PC-3 (cell line): Measurements from ENCODE around the gene LRCH1. TPM values are rescaled to one million over a fixed set of nuclear protein-coding genes. Genes with fewer than 3 reads are reported as not detected.

Experiments used
- ATAC-seq: fragments of 200-7000 bp; cut with Tn5 transposase; 2 replicates; pipeline ENCODE4 v1.9.1; 2020; ENCODE audit warnings: mild to moderate bottlenecking, moderate library complexity
- BruUV-seq: library from RNA; stranded (reverse); fragments of 400-500 nt; replicated peaks from 2 replicates; lab custom pipeline; 2021; lab: Mats Ljungman, UMichigan
- CTCF ChIA-PET: fragments of 300-600 bp; sonication (Branson Sonifier 250); formaldehyde crosslinking; loops from one replicate; lab custom pipeline; 2022; ENCODE audit warnings: antibody characterized with exemption; lab: Charles Lee
- POLR2A ChIA-PET: fragments of 300-600 bp; sonication (Branson Sonifier 250); formaldehyde crosslinking; loops from one replicate; lab custom pipeline; 2022; ENCODE audit warnings: antibody characterized with exemption; ENCODE audit not compliant: unreplicated experiment; lab: Charles Lee
- DNase-seq: peaks from one replicate; pipeline ENCODE4 v3.0.0-alpha.2; 2015
- H2AFZ ChIP-seq: fragments of 300-600 bp; sonication (generic); 2 replicates; pipeline ENCODE4 v1.6.0; 2016; ENCODE audit warnings: antibody characterized with exemption, low read length
- H3F3A ChIP-seq: fragments of 300-600 bp; sonication (generic); one replicate; pipeline ENCODE4 v1.6.0; 2017; ENCODE audit warnings: antibody characterized with exemption, low read length, control low read depth, mild to moderate bottlenecking; ENCODE audit not compliant: unreplicated experiment
- H3K27ac ChIP-seq: fragments of 300-600 bp; sonication (generic); 2 replicates; pipeline ENCODE4 v1.5.1; 2016; ENCODE audit warnings: mild to moderate bottlenecking, low read length
- H3K27me3 ChIP-seq: fragments of 300-600 bp; sonication (generic); 2 replicates; pipeline ENCODE4 v1.6.1; 2016; ENCODE audit warnings: low read length, mixed read lengths
- H3K36me3 ChIP-seq: fragments of 300-600 bp; sonication (generic); 2 replicates; pipeline ENCODE4 v1.6.1; 2016; ENCODE audit warnings: low read depth, mixed run types, low read length, mixed read lengths
- H3K4me1 ChIP-seq: fragments of 300-600 bp; sonication (generic); 2 replicates; pipeline ENCODE4 v1.5.1; 2016; ENCODE audit warnings: low read length; ENCODE audit not compliant: insufficient read depth
- H3K4me2 ChIP-seq: fragments of 300-600 bp; sonication (generic); 2 replicates; pipeline ENCODE4 v1.6.0; 2016; ENCODE audit warnings: low read length
- H3K4me3 ChIP-seq: fragments of 300-600 bp; sonication (generic); 2 replicates; pipeline ENCODE4 v1.5.1; 2016; ENCODE audit warnings: mild to moderate bottlenecking, low read length, mixed read lengths
- H3K79me2 ChIP-seq: fragments of 300-600 bp; sonication (generic); 2 replicates; pipeline ENCODE4 v1.6.1; 2017; ENCODE audit warnings: low read length, mixed read lengths
- H3K9ac ChIP-seq: fragments of 300-600 bp; sonication (generic); 2 replicates; pipeline ENCODE4 v1.6.0; 2016; ENCODE audit warnings: mild to moderate bottlenecking, low read length
- H3K9me2 ChIP-seq: fragments of 300-600 bp; sonication (generic); replicated peaks from 2 replicates; pipeline ENCODE4 v1.6.1; 2016; ENCODE audit warnings: mixed run types, low read length, mixed read lengths
- H3K9me3 ChIP-seq: fragments of 300-600 bp; sonication (generic); 2 replicates; pipeline ENCODE4 v1.6.1; 2016; ENCODE audit warnings: low read length, mixed read lengths
- H4K20me1 ChIP-seq: fragments of 300-600 bp; sonication (generic); 2 replicates; pipeline ENCODE4 v1.6.1; 2016; ENCODE audit warnings: low read length, mixed read lengths
- EZH2 ChIP-seq: fragments of 300-600 bp; sonication (generic); IDR thresholded peaks from one replicate; pipeline ENCODE4 v1.6.1; 2017; ENCODE audit warnings: antibody characterized with exemption, mild to moderate bottlenecking, low read length; ENCODE audit not compliant: unreplicated experiment
- EZH2phosphoT487 ChIP-seq: fragments of 300-600 bp; sonication (generic); IDR thresholded peaks from 2 replicates; pipeline ENCODE4 v1.6.1; 2018; ENCODE audit warnings: mild to moderate bottlenecking, antibody characterized with exemption, low read length, borderline replicate concordance
- intact Hi-C: fragments of 100-400 bp; cut with micrococcal nuclease; formaldehyde crosslinking; loops from 2 replicates; pipeline ENCODE4 v1.9.0; 2023
- total RNA-seq: library from RNA; depleted of rRNA; stranded (reverse); fragments of >200 nt; gene quantifications from 2 replicates; pipeline ENCODE4 v1.2.3, GENCODE V29; 2014
- TF ChIP-seq, protein P1 (sequence below): fragments of 300-600 bp; sonication (generic); conservative IDR thresholded peaks from 2 replicates; pipeline ENCODE4 v1.5.1; 2017; ENCODE audit warnings: antibody characterized with exemption, low read depth, mild to moderate bottlenecking, low read length

The LRCH1 gene
- total RNA-seq, 1 experiment from 2014 or later, result 4.3 TPM

DNA sequence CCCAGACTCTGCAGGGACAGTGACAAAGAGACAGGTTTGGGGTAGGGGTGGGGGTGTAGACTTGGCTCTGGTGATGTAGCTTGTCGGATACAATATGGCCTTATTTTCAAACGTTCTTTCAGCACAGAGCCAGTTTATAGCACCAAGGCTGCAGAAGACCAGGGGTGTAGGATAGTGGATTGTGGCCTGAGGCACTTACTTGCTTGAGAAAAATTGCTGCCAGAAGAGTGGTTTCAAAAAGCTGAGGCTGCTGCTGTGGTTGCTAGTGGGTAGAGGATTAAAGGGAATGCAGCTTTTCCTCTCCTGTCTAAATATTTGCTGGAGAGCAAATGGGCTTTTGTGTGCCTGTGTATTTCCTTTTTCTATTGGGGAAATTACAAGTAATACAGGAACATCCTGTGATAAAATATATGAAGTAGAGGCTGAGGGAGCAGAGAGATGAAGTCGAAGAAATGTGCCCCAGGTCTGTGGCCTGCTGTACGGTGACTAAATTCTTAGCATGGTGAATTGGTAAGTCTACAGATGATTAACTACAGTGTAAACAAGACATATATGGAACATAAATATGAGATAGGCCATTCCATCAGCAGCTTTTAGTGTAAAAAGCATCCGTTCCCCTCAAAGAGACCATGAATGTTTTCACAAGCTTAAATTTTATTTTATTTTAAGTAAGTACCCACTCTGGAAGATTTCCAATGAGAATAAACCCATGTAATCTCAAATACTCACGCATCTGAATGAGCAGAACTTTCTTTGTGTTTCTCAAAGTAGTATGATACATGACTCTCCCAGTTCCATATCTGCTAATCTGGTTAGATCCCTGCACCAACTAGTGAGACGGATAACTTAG lies 112.9 kb downstream of the LRCH1 start:
- BruUV-seq, result no TSS peak
- Histone ChIP-seq H3K27ac (peak overlapping the region; percentile 76), H3K27me3 (no peaks in the 10 kb centered on the region), H3K9ac (no peak overlapping the region), H3K4me3 (no peak overlapping the region), H4K20me1 (peaks cover 4% of the 10 kb centered on the region; the same call in 1 of the 2 replicates), H3K9me2 (no peaks in the 10 kb centered on the region), H3K4me2 (peak overlapping the region; percentile 51), H3K36me3 (no peaks in the 10 kb centered on the region), H3K9me3 (no peaks in the 10 kb centered on the region), H3F3A (peaks cover 3% of the 10 kb centered on the region), H3K79me2 (peaks cover 10% of the 10 kb centered on the region; the same call in 1 of the 2 replicates), H3K4me1 (peaks cover 26% of the 10 kb centered on the region), H2AFZ (no peak overlapping the region)
- TF ChIP-seq, protein P1, sequence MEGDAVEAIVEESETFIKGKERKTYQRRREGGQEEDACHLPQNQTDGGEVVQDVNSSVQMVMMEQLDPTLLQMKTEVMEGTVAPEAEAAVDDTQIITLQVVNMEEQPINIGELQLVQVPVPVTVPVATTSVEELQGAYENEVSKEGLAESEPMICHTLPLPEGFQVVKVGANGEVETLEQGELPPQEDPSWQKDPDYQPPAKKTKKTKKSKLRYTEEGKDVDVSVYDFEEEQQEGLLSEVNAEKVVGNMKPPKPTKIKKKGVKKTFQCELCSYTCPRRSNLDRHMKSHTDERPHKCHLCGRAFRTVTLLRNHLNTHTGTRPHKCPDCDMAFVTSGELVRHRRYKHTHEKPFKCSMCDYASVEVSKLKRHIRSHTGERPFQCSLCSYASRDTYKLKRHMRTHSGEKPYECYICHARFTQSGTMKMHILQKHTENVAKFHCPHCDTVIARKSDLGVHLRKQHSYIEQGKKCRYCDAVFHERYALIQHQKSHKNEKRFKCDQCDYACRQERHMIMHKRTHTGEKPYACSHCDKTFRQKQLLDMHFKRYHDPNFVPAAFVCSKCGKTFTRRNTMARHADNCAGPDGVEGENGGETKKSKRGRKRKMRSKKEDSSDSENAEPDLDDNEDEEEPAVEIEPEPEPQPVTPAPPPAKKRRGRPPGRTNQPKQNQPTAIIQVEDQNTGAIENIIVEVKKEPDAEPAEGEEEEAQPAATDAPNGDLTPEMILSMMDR, result no peak
- TF ChIP-seq EZH2phosphoT487 (no peak), EZH2 (no peak)
- ATAC-seq (peak; percentile 85), DNase-seq (peak; percentile 54)
- ChIA-PET CTCF (no interaction called here), POLR2A (interaction anchor here (0.6 kb wide), 1 partner anchor 1610 kb away, joined by 3 read pairs; no protein-coding TSS in a partner anchor)
- intact Hi-C loops, result loop anchor here (10.0 kb wide), 1 partner anchor 111 kb away; the partner anchor contains the start of gene LRCH1

DNA sequence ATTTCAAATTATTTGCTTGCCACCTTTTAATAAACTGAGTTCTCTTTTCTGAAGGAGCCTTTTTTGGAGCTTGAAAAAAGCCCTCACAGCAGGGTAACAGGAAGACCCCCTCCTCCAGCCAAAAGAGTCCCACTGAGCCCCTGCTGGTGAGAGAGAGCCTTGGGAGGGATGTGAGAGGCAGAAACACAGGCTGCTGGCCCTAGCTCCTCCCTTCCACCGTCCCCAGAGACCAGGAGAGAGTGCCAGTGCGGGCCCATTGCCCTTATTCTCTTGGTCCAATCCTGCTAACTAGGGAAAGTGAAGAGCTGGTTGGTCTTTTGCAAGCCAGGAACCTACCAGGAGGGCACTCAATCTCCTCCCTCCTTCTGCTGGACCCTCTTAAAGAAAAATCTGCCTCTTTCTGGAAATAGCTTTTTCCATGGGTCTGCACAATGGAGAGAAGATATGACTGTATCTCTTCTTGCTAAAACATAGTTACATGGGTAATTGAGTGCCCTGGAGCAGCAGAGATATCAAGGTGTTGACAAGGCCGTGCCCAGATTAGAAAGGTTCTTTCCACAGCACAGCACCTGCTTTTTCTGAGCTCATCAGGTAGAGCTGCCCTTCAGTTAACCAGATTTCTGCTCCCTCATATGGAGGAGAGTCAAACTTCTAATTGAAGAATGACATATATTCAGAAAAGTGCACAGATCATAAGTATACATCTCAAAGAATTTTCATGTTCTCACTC lies 113.9 kb downstream of the LRCH1 start:
- Histone ChIP-seq H4K20me1 (peaks cover 4% of the 10 kb centered on the region; the same call in 1 of the 2 replicates), H3K4me1 (peaks cover 26% of the 10 kb centered on the region), H3K4me3 (no peak overlapping the region), H3K27ac (no peak overlapping the region), H3K9me3 (no peaks in the 10 kb centered on the region), H3K9me2 (no peaks in the 10 kb centered on the region), H3K27me3 (no peaks in the 10 kb centered on the region), H2AFZ (no peak overlapping the region), H3K36me3 (no peaks in the 10 kb centered on the region), H3K9ac (no peak overlapping the region), H3F3A (peaks cover 3% of the 10 kb centered on the region), H3K4me2 (no peak overlapping the region), H3K79me2 (peaks cover 10% of the 10 kb centered on the region; the same call in 1 of the 2 replicates)
- ChIA-PET POLR2A (no interaction called here), CTCF (no interaction called here)
- ATAC-seq, result no peak
- intact Hi-C loops, result loop anchor here (10.0 kb wide), 1 partner anchor 112 kb away; the partner anchor contains the start of gene LRCH1
- no TSS peak for BruUV-seq
- DNase-seq, result no peak
- TF ChIP-seq EZH2 (no peak), EZH2phosphoT487 (no peak)
- TF ChIP-seq, protein P1, result no peak
